Activated CD4-positive, alpha-beta T cell treated with anti-CD3 and anti-CD28 coated beads, Interleukin-2, amount 10 ng/mL, durations not matched to agents 24 days and 14 days (primary cell): ENCODE data around the gene LRP10. TPM values are rescaled to one million over a fixed set of nuclear protein-coding genes. Genes with fewer than 3 reads are reported as not detected.

Experiments used
- DNase-seq: peaks from one replicate; pipeline ENCODE4 v3.0.0; 2022
- H3K27ac Mint-ChIP-seq: one replicate; pipeline ENCODE4 v1.8.0; 2022; ENCODE audit warnings: mild to moderate bottlenecking, mixed read lengths
- H3K27me3 Mint-ChIP-seq: one replicate; pipeline ENCODE4 v1.8.0; 2022; ENCODE audit warnings: mixed read lengths
- H3K36me3 Mint-ChIP-seq: one replicate; pipeline ENCODE4 v1.8.0; 2022; ENCODE audit warnings: low read depth, mild to moderate bottlenecking, mixed read lengths
- H3K4me1 Mint-ChIP-seq: one replicate; pipeline ENCODE4 v1.8.0; 2021; ENCODE audit warnings: mixed read lengths
- H3K4me3 Mint-ChIP-seq: one replicate; pipeline ENCODE4 v1.8.0; 2022; ENCODE audit warnings: mild to moderate bottlenecking, moderate library complexity, mixed read lengths
- H3K9me3 Mint-ChIP-seq: one replicate; pipeline ENCODE4 v1.8.0; 2021; ENCODE audit warnings: mixed read lengths
- intact Hi-C: fragments of 100-400 bp; cut with micrococcal nuclease; formaldehyde crosslinking; loops from one replicate; pipeline ENCODE4 v1.15.1; 2023
- total RNA-seq: library from RNA; stranded (reverse); gene quantifications from 2 replicates; pipeline ENCODE4 v1.2.3, GENCODE V29; 2022

Gene LRP10
- total RNA-seq, 1 donor from 2014 or later, result 35.2 TPM

DNA sequence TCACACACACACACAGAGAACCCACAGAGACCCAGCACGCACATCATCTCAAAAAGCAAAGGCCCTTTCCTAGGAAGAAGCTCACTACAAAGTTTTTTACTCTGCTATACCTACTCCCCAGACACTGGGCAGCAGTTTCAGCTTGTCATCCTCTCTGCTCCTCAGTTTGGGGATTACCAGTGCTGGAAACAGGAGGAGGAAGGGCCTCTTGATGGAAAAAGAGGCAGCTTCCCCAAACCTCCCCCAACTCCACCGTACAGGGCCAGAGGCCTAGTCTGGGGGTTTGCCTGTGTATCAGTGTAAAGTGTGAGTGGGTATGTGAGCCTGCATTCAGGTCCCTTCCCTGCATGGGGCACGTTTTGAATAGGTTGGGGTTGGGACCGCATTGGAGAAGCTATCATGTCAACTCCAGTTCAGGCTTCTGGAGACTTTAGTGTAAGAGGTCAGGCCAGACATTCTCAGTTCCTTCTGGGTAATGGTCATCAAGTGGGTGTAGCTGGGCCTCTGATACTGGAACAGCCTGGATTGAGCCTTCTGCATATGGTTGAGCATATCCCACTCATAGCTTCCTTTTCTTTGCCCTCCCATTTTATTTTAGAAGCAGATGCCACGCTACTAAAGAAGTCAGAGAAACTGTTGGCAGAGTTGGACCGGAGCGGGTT is 12.7 kb downstream of the LRP10 start:
- intact Hi-C loops, result no loop called here
- H3K9me3 Mint-ChIP-seq, result no peaks in the 10 kb centered on the region
- H3K27ac Mint-ChIP-seq, result no peak overlapping the region
- H3K27me3 Mint-ChIP-seq, result peaks cover 8% of the 10 kb centered on the region
- DNase-seq, result no peak
- no peak overlapping the region for H3K4me3 Mint-ChIP-seq
- peaks cover 32% of the 10 kb centered on the region for H3K4me1 Mint-ChIP-seq
- peaks cover 13% of the 10 kb centered on the region for H3K36me3 Mint-ChIP-seq

DNA sequence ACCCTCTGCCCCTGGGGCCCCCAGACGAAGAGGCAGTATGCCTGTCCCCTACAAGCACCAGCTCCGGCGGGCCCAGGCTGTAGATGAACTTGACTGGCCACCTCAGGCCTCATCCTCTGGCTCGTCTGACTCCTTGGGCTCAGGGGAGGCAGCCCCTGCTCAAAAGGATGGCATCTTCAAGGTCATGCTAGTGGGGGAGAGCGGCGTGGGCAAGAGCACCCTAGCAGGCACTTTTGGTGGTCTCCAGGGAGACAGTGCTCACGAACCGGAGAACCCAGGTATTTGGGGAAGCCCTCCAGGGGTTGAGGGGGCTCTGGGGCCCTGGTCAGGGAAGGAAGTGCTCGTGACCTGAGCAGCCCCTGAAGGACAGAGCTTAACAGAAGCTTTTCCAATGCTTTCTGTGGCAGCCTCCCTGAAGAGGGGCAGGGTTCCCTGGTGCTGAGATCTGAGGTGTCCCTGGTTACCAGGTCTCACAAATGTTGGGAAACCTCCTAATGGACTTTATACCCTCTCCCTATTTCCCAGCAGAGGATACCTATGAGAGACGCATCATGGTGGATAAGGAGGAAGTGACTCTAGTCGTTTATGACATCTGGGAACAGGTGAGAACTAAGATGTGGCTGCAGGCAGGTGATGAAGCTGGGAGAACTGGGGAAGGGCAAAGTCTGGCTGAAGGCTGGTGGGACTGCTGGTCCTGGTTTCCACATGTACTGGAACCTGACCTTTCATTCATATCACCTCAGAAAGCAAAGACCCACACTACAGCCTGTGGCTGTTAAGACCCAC is 13.4 kb downstream of the LRP10 start:
- peak; percentile 57 for DNase-seq
- no peak overlapping the region for H3K27ac Mint-ChIP-seq
- no peak overlapping the region for H3K4me3 Mint-ChIP-seq

DNA sequence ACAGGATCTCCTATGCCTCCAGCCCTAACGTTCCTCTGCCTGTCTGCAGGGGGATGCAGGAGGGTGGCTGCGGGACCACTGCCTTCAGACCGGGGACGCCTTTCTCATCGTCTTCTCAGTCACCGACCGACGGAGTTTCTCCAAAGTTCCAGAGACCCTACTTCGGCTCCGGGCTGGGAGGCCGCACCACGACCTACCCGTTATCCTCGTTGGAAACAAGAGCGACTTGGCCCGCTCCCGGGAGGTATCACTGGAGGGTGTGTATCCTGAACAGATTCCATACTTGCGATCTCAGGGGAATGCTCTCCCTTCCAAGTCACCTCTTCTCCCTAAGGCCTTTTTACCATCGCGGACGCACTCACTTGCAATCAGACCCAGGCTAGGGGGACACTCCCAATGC is 14.4 kb downstream of the LRP10 start:
- DNase-seq, result peak; percentile 56
- Mint-ChIP-seq H3K4me1 (peaks cover 37% of the 10 kb centered on the region), H3K4me3 (peak overlapping the region; percentile 63), H3K9me3 (no peaks in the 10 kb centered on the region), H3K27me3 (peaks cover 8% of the 10 kb centered on the region), H3K27ac (peak overlapping the region; percentile 78), H3K36me3 (peaks cover 11% of the 10 kb centered on the region)
- intact Hi-C loops, result no loop called here

More for the DNA sequence above, 13.4 kb downstream of the LRP10 start:
- Mint-ChIP-seq H3K4me1 (peaks cover 33% of the 10 kb centered on the region), H3K36me3 (peaks cover 9% of the 10 kb centered on the region), H3K27me3 (peaks cover 8% of the 10 kb centered on the region), H3K9me3 (no peaks in the 10 kb centered on the region)
- intact Hi-C loops, result no loop called here

DNA sequence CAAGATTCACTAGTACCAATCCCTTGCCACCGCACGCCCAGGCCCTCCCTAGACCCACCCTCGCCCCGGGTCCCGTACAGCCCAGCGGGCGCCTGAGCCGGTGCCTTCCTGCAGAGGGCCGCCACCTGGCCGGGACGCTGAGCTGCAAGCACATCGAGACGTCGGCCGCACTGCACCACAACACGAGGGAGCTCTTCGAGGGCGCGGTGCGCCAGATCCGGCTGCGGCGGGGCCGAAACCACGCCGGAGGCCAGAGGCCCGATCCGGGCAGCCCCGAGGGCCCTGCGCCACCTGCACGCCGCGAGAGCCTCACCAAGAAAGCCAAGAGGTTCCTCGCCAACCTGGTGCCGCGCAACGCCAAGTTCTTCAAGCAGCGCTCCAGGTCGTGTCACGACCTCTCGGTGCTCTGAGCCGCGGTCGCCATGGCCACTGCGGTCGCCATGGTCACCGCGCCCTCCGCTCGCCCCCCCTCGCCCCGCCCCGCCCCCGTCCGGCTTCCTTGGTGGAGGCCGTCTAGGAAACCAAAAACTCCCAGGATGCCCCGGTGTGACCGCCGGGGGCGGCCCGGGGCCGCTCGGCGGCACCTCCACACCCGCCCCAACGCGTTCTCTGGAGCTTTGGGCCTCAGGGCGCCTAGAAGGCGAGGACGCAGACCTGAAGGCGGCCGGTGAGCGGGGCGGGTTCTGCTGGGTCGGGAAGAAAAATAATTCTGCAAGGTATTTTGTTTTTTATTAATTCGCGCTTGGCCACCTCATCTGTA is 15.1 kb downstream of the LRP10 start:
- no peaks in the 10 kb centered on the region for H3K9me3 Mint-ChIP-seq
- peaks cover 8% of the 10 kb centered on the region for H3K27me3 Mint-ChIP-seq
- H3K4me1 Mint-ChIP-seq, result peaks cover 37% of the 10 kb centered on the region
- intact Hi-C loops, result loop anchor here (1.0 kb wide), 4 partner anchors 14 to 43 kb away; partner anchors contain the start of genes PRMT5 and RBM23
- peak overlapping the region; percentile 91 for H3K4me3 Mint-ChIP-seq
- DNase-seq, result peak; percentile 90
- peak overlapping the region; percentile 92 for H3K27ac Mint-ChIP-seq
- peaks cover 11% of the 10 kb centered on the region for H3K36me3 Mint-ChIP-seq

DNA sequence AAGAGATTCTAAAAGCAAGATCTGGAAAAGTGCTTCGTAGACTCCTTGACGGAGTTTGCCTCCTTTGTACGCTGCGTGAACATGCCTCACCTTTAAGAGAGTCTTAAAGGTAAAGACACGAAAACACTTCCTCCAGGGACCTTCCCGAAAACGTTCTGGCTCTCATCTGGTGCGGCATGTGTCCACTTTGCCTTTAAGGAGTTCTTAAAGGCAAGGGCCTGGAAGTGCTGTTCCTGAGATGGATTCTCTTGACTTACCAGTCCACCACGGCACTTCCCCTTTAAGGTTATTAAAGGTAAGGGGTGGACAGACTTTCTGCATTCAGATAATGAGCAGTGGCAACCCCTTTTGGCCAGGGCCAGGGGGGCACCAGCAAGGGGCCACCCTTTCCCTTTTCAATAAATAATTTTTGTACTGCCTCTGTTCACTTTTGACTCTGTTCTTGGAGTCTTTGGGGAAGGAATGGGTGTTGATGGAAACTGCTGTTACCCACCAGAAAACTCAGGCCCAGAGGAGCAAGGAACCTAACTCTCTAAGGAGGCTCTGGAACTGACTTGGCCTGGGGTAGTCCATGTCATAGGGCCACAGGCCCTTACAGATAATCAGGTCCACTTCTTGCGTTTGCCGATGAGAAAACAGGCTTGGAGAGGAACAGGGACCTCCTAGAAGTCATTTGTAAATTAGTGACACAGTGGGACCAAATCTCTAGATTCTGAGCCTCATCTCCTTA is 15.9 kb downstream of the LRP10 start:
- peak overlapping the region; percentile 91 for H3K4me3 Mint-ChIP-seq
- H3K36me3 Mint-ChIP-seq, result peaks cover 13% of the 10 kb centered on the region
- intact Hi-C loops, result loop anchor here (1.0 kb wide), 4 partner anchors 13 to 42 kb away; partner anchors contain the start of genes PRMT5 and RBM23
- peak overlapping the region; percentile 92 for H3K27ac Mint-ChIP-seq
- H3K4me1 Mint-ChIP-seq, result peaks cover 35% of the 10 kb centered on the region
- peaks cover 5% of the 10 kb centered on the region for H3K27me3 Mint-ChIP-seq
- DNase-seq, result peak; percentile 85
- H3K9me3 Mint-ChIP-seq, result no peaks in the 10 kb centered on the region

DNA sequence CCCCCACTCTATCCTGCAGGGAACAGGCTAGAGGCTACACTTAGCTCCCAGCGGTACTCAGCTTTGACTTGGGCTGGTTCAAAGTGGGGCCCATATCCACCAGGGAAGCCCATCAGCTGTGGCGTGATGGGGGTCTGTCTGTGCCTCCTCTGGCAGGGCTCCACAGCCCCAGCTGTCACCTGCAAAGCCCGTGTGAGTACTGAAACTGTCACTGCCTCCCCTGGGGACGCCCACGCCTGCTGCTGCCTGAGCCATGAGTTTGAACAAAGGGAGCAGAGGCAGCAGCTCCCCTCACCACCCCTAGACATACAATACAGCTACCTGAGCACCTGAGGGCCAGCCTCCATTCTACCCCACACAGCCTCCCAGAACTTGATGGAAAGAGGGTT is 16.4 kb downstream of the LRP10 start:
- Mint-ChIP-seq H3K9me3 (no peaks in the 10 kb centered on the region), H3K27me3 (peaks cover 5% of the 10 kb centered on the region), H3K4me1 (peaks cover 35% of the 10 kb centered on the region), H3K36me3 (peaks cover 13% of the 10 kb centered on the region), H3K27ac (peak overlapping the region; percentile 92), H3K4me3 (peak overlapping the region; percentile 91)
- DNase-seq, result peak; percentile 73
- intact Hi-C loops, result loop anchor here (1.0 kb wide), 4 partner anchors 12 to 41 kb away; partner anchors contain the start of genes PRMT5 and RBM23

DNA sequence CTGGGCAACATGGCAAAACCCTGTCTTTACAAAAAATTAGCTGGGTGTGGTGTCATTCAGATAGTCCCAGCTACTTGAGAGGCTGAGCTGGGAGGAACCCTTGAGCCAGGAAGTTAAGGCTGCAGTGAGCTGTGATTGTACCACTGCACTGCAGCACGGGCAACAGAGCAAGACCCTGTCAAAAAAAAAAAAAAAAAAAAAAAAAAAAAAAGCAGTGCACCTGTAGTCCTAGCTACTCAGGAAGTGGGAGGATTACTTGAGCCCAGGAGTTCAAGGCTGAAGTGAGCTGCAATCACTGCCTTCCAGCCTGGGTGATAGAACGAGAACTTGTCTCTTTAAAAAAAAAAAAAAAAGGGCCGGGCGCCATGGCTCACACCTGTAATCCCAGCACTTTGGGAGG is 17.1 kb downstream of the LRP10 start:
- H3K27me3 Mint-ChIP-seq, result peaks cover 3% of the 10 kb centered on the region
- intact Hi-C loops, result no loop called here
- DNase-seq, result peak; percentile 70
- peaks cover 32% of the 10 kb centered on the region for H3K4me1 Mint-ChIP-seq
- no peak overlapping the region for H3K27ac Mint-ChIP-seq
- H3K4me3 Mint-ChIP-seq, result no peak overlapping the region
- H3K9me3 Mint-ChIP-seq, result no peaks in the 10 kb centered on the region
- H3K36me3 Mint-ChIP-seq, result peaks cover 13% of the 10 kb centered on the region

DNA sequence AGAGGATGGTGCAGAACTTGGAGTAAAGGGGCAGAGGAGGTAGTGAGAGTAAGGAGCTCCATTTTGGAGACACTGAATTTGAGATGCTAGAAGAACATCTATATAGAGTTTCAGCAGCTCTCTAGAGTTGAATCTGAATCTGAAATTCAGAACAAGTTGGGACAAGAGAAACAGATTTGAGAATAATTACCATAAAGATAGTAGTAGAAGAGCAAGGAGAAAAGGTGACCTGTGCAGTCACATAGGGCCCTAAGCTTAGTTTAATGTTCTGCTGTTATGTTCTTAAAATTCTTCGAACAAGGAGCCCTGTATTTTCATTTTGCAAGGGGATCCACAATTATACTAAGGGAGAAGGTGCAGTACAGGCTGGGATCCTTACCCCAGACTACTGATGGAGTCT is 18.9 kb downstream of the LRP10 start:
- no peak overlapping the region for H3K4me3 Mint-ChIP-seq
- H3K27ac Mint-ChIP-seq, result no peak overlapping the region
- peaks cover 3% of the 10 kb centered on the region for H3K27me3 Mint-ChIP-seq
- DNase-seq, result no peak
- H3K9me3 Mint-ChIP-seq, result no peaks in the 10 kb centered on the region
- intact Hi-C loops, result no loop called here
- H3K36me3 Mint-ChIP-seq, result peaks cover 14% of the 10 kb centered on the region
- peaks cover 27% of the 10 kb centered on the region for H3K4me1 Mint-ChIP-seq

DNA sequence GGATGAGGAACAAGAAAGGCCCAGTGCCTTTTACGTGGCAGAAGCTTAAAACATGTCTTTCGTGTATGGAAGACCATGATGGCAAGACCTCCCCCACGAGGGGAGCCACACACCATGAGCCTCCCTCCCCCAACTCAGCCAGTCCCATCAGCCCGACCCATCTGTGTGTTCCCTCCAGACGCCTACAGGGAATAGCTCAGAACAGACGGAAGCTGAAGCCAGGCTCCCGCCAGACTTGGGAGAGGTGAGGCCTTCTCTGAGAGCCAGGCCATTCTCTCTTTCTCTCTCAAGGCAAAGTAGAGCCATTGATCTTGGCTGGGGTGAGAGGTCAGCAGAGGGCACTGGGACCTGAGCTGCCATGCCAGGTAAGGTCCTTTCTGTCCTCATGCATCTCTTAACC is 20.9 kb downstream of the LRP10 start:
- H3K9me3 Mint-ChIP-seq, result no peaks in the 10 kb centered on the region
- peaks cover 9% of the 10 kb centered on the region for H3K36me3 Mint-ChIP-seq
- no peaks in the 10 kb centered on the region for H3K27me3 Mint-ChIP-seq
- no peak overlapping the region for H3K27ac Mint-ChIP-seq
- peaks cover 14% of the 10 kb centered on the region for H3K4me1 Mint-ChIP-seq
- intact Hi-C loops, result no loop called here
- DNase-seq, result no peak
- H3K4me3 Mint-ChIP-seq, result no peak overlapping the region

DNA sequence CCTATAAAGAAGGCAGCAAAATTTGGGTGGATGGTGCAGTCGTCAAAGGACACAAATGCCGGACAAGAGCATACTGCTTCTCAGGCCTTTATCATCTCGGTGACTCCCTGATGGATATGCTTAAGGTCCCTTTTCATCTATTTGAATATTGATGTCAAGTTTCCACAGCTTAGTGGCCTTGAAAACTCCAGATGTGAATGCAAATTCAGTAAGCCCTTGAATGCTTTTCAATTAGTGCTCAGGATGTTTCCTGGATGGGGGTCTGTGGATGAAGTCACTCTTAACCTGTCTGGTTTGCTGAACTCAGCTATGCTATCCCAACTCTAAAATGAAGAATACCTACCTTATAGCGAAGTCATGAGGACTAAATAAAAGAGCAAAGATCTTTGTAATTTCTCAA is 22.2 kb downstream of the LRP10 start:
- Mint-ChIP-seq H3K27ac (no peak overlapping the region), H3K9me3 (no peaks in the 10 kb centered on the region), H3K4me3 (no peak overlapping the region), H3K4me1 (peaks cover 10% of the 10 kb centered on the region), H3K36me3 (peaks cover 12% of the 10 kb centered on the region), H3K27me3 (no peaks in the 10 kb centered on the region)
- intact Hi-C loops, result no loop called here
- no peak for DNase-seq

DNA sequence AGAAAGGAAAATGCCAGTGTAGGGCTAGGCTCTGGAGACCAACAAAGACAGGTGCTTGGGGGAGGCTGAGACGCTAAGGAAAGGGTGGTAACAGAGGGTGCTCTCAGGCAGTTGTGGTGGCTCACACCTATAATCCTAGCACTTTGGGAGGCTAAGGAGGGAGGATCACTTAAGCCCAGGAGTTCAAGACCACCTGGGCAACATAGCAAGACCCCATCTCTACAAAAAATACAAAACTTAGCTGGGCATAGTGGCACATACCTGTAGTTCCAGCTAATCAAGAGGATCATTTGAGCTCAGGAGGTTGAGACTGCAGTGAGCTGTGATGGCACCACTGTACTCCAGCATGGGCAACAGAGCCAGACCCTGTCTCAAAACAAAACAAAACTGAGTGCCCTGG is 23.9 kb downstream of the LRP10 start:
- H3K27ac Mint-ChIP-seq, result no peak overlapping the region
- peaks cover 12% of the 10 kb centered on the region for H3K36me3 Mint-ChIP-seq
- intact Hi-C loops, result no loop called here
- no peaks in the 10 kb centered on the region for H3K9me3 Mint-ChIP-seq
- DNase-seq, result no peak
- H3K4me3 Mint-ChIP-seq, result no peak overlapping the region
- peaks cover 8% of the 10 kb centered on the region for H3K4me1 Mint-ChIP-seq
- no peaks in the 10 kb centered on the region for H3K27me3 Mint-ChIP-seq

DNA sequence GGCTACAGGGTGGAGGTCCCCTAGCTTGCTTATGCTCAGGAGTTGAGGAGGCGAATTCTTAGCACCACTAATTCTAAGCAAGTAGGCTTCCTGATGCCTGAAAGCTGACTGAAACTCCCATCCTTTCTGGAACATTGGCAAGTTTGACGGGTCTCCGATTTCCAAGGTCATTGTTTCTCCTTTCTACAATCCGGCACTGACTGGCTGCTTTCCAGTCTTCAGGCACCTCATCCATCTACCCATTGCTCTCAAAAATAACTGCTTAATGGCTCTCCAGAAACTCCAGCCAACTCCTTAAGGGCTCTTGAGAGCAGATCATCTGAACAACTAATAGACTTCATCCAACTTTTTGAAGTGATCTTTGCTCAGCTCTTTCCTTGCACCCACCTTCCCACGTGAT is 24.8 kb downstream of the LRP10 start:
- Mint-ChIP-seq H3K27me3 (no peaks in the 10 kb centered on the region), H3K4me3 (no peak overlapping the region), H3K4me1 (peaks cover 14% of the 10 kb centered on the region), H3K27ac (no peak overlapping the region), H3K36me3 (peaks cover 12% of the 10 kb centered on the region), H3K9me3 (no peaks in the 10 kb centered on the region)
- DNase-seq, result no peak
- intact Hi-C loops, result no loop called here

DNA sequence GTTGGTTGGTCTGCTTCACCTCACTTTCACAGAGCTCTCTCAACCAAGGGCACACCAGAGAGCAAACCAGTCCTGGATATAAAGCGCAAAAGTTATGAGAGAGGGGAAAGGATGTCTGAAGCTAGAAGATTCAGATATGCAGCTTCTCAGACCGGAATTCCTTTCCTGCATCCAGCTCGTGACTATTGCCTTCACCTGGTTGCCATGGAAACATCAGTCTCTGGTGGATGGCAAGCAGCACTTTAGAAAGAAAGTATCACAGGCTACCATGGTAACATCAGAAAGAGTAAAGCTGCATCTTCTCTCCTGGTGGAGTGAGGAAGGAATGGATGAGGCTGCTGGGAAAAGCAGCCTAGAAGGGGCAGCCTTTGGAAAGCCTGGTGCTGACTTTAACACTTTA is 25.2 kb downstream of the LRP10 start:
- Mint-ChIP-seq H3K9me3 (no peaks in the 10 kb centered on the region), H3K36me3 (peaks cover 16% of the 10 kb centered on the region), H3K4me3 (no peak overlapping the region), H3K27me3 (no peaks in the 10 kb centered on the region), H3K4me1 (peaks cover 14% of the 10 kb centered on the region), H3K27ac (no peak overlapping the region)
- DNase-seq, result no peak
- intact Hi-C loops, result no loop called here
